CD14-positive monocyte (primary cell): ENCODE results near the gene FAF2. TPM values are rescaled to one million over a fixed set of nuclear protein-coding genes. Genes with fewer than 3 reads are reported as not detected.

Source experiments
- DNase-seq, 3 donors: peaks; one replicate each; pipeline ENCODE4 v3.0.0-alpha.2; 2011 to 2022
- H2AFZ ChIP-seq: 2 replicates; pipeline ENCODE4 v1.6.0; 2012; ENCODE audit warnings: mild to moderate bottlenecking, low read depth, low read length, inconsistent platforms; ENCODE audit not compliant: insufficient read depth, poor library complexity, severe bottlenecking
- H3K27ac ChIP-seq, 2 donors: 1 replicate in 1 of 2; 2 replicates in 1 of 2; pipeline ENCODE4 v1.5.1; 2012 to 2013; ENCODE audit warnings: low read length in 2 of 2, control low read depth in 1 of 2, inconsistent platforms in 1 of 2, low read depth in 1 of 2, mild to moderate bottlenecking in 1 of 2
- H3K27me3 ChIP-seq, 2 donors: one replicate each; pipeline versions ENCODE4 v1.6.0 to v1.6.1; 2011 to 2013; ENCODE audit warnings: low read length in 2 of 2; ENCODE audit not compliant: control insufficient read depth in 2 of 2, insufficient read depth in 2 of 2
- H3K36me3 ChIP-seq, 2 donors: replicated peaks in 1 of 2; 1 replicate in 1 of 2; 2 replicates in 1 of 2; pipeline versions ENCODE4 v1.5.1 to v1.6.1; 2012 to 2013; ENCODE audit warnings: low read length in 2 of 2, control low read depth in 1 of 2, inconsistent platforms in 1 of 2, mild to moderate bottlenecking in 1 of 2; ENCODE audit not compliant: insufficient read depth in 2 of 2, control insufficient read depth in 1 of 2
- H3K4me1 ChIP-seq, 2 donors: 1 replicate in 1 of 2; 2 replicates in 1 of 2; pipeline versions ENCODE4 v1.5.1 to v1.6.1; 2012 to 2013; ENCODE audit warnings: low read length in 2 of 2, control low read depth in 1 of 2, inconsistent platforms in 1 of 2, mild to moderate bottlenecking in 1 of 2, moderate library complexity in 1 of 2; ENCODE audit not compliant: insufficient read depth in 2 of 2, control insufficient read depth in 1 of 2
- H3K4me2 ChIP-seq: replicated peaks from 2 replicates; pipeline ENCODE3; 2012; ENCODE audit warnings: low read length, moderate library complexity, mild to moderate bottlenecking; ENCODE audit not compliant: poor library complexity, severe bottlenecking; ENCODE audit errors: extremely low read depth
- H3K4me3 ChIP-seq, 3 experiments: fragments of 200-600 bp in 1 of 3; sonication (generic) in 1 of 3; replicated peaks in 1 of 3; 1 replicate in 2 of 3; 2 replicates in 1 of 3; pipeline ENCODE4 v1.5.1; 2011 to 2013; ENCODE audit warnings: low read length in 3 of 3, mild to moderate bottlenecking in 3 of 3, control low read depth in 2 of 3, low read depth in 2 of 3, inconsistent platforms in 1 of 3, moderate library complexity in 1 of 3
- H3K79me2 ChIP-seq: 2 replicates; pipeline ENCODE4 v1.6.0; 2012; ENCODE audit warnings: mild to moderate bottlenecking, control low read depth, inconsistent platforms, low read length, moderate library complexity; ENCODE audit not compliant: insufficient read depth
- H3K9ac ChIP-seq: 2 replicates; pipeline ENCODE4 v1.6.0; 2017; ENCODE audit warnings: low read length, mild to moderate bottlenecking; ENCODE audit not compliant: insufficient read depth, poor library complexity, severe bottlenecking
- H3K9me3 ChIP-seq, 2 donors: replicated peaks in 1 of 2; 1 replicate in 1 of 2; 2 replicates in 1 of 2; pipeline versions ENCODE4 v1.5.1 to v1.6.1; 2012 to 2013; ENCODE audit warnings: low read length in 2 of 2, control low read depth in 1 of 2; ENCODE audit not compliant: control insufficient read depth in 1 of 2, insufficient read depth in 1 of 2
- H4K20me1 ChIP-seq: 2 replicates; pipeline ENCODE4 v1.6.0; 2012; ENCODE audit warnings: mild to moderate bottlenecking, low read length, control low read depth, moderate library complexity; ENCODE audit not compliant: insufficient read depth
- H3K27ac Mint-ChIP-seq, 7 donors: one replicate each; pipeline ENCODE4 v1.8.0; 2020; ENCODE audit warnings: mild to moderate bottlenecking in 7 of 7, mixed read lengths in 7 of 7, moderate library complexity in 6 of 7, inconsistent platforms in 2 of 7
- H3K27me3 Mint-ChIP-seq, 3 donors: one replicate each; pipeline ENCODE4 v1.8.0; 2021 to 2022; ENCODE audit warnings: low read depth in 3 of 3, mild to moderate bottlenecking in 3 of 3, mixed read lengths in 3 of 3, moderate library complexity in 3 of 3, inconsistent platforms in 1 of 3
- H3K36me3 Mint-ChIP-seq, 2 donors: one replicate each; pipeline ENCODE4 v1.8.0; 2020; ENCODE audit warnings: mixed read lengths in 2 of 2, inconsistent platforms in 1 of 2, mild to moderate bottlenecking in 1 of 2
- H3K4me1 Mint-ChIP-seq: one replicate; pipeline ENCODE4 v1.8.0; 2020; ENCODE audit warnings: mild to moderate bottlenecking, mixed read lengths
- H3K4me3 Mint-ChIP-seq, 2 donors: one replicate each; pipeline ENCODE4 v1.8.0; 2020; ENCODE audit warnings: mild to moderate bottlenecking in 2 of 2, mixed read lengths in 2 of 2, moderate library complexity in 1 of 2
- H3K9me3 Mint-ChIP-seq, 7 donors: one replicate each; pipeline ENCODE4 v1.8.0; 2020 to 2022; ENCODE audit warnings: mixed read lengths in 7 of 7, mild to moderate bottlenecking in 6 of 7, moderate library complexity in 6 of 7, inconsistent platforms in 2 of 7
- WGBS: methylation state at CpG from one replicate; pipeline ENCODE4 v1.1.5; 2013; ENCODE audit warnings: missing lambda C conversion rate; ENCODE audit not compliant: insufficient coverage; 5-methylcytosine and 5-hydroxymethylcytosine counted together
- intact Hi-C, 2 donors: fragments of 100-400 bp; cut with micrococcal nuclease; formaldehyde crosslinking; loops; one replicate each; pipeline versions ENCODE4 v1.15.0 to v1.15.1; 2023
- polyA plus RNA-seq, 3 donors: library from polyadenylated mRNA; depleted of rRNA in 1 of 3; unstranded in 2 of 3; stranded (reverse) in 1 of 3; fragments of 300-500 nt in 2 of 3; fragments of >200 nt in 1 of 3; fragmentation: Illumina TruSeq in 2 of 3; gene quantifications; 1 replicate in 2 of 3; 2 replicates in 1 of 3; pipeline ENCODE4 v1.2.3, GENCODE V29; 2012 to 2021
- TF ChIP-seq, protein P1 (sequence below): fragments of 200-600 bp; IDR thresholded peaks from one replicate; pipeline ENCODE4 v1.8.0; 2022; ENCODE audit warnings: antibody characterized with exemption, mild to moderate bottlenecking

Gene FAF2
- polyA plus RNA-seq, 3 donors, result 11.5 to 14.8 (median 12.2) TPM

DNA sequence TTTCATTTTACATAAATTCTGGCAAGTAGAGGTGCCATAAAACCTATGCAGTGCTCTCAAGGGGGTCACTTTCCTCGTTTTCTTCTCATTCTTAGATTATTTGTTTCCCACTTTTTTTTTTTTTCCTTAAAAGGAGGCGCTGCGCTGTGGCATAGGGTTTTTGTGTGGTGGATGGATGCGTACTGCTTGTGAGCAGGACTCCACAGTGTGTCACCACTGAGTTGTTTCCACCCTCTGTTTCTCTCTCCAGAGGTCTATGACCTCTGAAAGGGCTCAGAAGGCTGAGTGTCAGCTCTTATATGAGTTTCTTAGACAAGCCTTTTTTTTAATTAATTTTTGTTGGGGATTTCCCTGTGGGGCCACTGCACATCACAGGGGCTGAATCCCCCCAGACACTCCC is 18.2 kb upstream of the FAF2 start:
- WGBS, result no CpG with 5 or more reads among the region's 4 CpGs
- Histone ChIP-seq H3K27ac (no peak overlapping the region), H3K4me2 (no peak overlapping the region), H3K36me3 (no peaks in the 10 kb centered on the region), H3K9me3 (peaks cover 0 to 4% of the 10 kb centered on the region in 2 donors), H3K4me3 (no peak overlapping the region), H3K27me3 (no peaks in the 10 kb centered on the region), H3K4me1 (no peaks in the 10 kb centered on the region), H2AFZ (no peak overlapping the region), H3K9ac (no peak overlapping the region), H4K20me1 (no peaks in the 10 kb centered on the region), H3K79me2 (no peaks in the 10 kb centered on the region)
- Mint-ChIP-seq H3K4me1 (peaks cover 3% of the 10 kb centered on the region), H3K27me3 (no peaks in the 10 kb centered on the region), H3K9me3 (peaks cover 0 to 15% (median 7%) of the 10 kb centered on the region in 7 donors), H3K36me3 (no peaks in the 10 kb centered on the region), H3K4me3 (no peak overlapping the region), H3K27ac (no peak overlapping the region)
- TF ChIP-seq, protein P1, sequence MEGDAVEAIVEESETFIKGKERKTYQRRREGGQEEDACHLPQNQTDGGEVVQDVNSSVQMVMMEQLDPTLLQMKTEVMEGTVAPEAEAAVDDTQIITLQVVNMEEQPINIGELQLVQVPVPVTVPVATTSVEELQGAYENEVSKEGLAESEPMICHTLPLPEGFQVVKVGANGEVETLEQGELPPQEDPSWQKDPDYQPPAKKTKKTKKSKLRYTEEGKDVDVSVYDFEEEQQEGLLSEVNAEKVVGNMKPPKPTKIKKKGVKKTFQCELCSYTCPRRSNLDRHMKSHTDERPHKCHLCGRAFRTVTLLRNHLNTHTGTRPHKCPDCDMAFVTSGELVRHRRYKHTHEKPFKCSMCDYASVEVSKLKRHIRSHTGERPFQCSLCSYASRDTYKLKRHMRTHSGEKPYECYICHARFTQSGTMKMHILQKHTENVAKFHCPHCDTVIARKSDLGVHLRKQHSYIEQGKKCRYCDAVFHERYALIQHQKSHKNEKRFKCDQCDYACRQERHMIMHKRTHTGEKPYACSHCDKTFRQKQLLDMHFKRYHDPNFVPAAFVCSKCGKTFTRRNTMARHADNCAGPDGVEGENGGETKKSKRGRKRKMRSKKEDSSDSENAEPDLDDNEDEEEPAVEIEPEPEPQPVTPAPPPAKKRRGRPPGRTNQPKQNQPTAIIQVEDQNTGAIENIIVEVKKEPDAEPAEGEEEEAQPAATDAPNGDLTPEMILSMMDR, result no peak
- DNase-seq, result no peak
- intact Hi-C loops, result no loop called here

DNA sequence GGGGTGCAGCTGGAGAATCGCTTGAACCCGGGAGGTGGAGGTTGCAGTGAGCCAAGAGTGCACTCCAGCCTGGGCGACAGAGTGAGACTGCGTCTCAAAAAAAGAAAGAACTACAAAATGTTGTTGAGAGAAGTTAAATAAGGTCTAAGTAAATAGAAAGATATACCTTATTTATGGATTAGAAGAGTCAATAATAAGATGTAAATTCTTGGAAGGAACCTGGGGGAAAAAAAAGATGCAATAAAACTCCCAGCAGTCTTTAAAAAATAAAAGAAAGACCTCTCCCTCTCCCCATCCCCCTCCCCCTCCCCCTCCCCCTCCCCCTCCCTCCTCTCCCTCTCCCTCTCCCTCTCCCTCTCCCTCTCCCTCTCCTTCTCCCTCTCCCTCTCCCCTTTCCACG is 15.5 kb upstream of the FAF2 start:
- Histone ChIP-seq H2AFZ (no peak overlapping the region), H3K4me2 (no peak overlapping the region), H3K36me3 (no peaks in the 10 kb centered on the region), H3K9me3 (no peaks in the 10 kb centered on the region), H3K4me3 (no peak overlapping the region), H3K27me3 (no peaks in the 10 kb centered on the region), H3K79me2 (no peaks in the 10 kb centered on the region), H3K27ac (no peak overlapping the region), H3K9ac (no peak overlapping the region), H4K20me1 (no peaks in the 10 kb centered on the region), H3K4me1 (peaks cover 9 to 10% of the 10 kb centered on the region in 2 donors)
- H3K27ac Mint-ChIP-seq, result no peak overlapping the region
- TF ChIP-seq, protein P1, result no peak
- intact Hi-C loops, result no loop called here
- peaks cover 0 to 7% (median 2%) of the 10 kb centered on the region in 7 donors for H3K9me3 Mint-ChIP-seq
- H3K4me1 Mint-ChIP-seq, result peaks cover 14% of the 10 kb centered on the region
- H3K27me3 Mint-ChIP-seq, result no peaks in the 10 kb centered on the region
- DNase-seq, result no peak
- H3K36me3 Mint-ChIP-seq, result no peaks in the 10 kb centered on the region
- WGBS, result 90% methylated on average over 2 of the region's 5 CpGs
- H3K4me3 Mint-ChIP-seq, result no peak overlapping the region
